SU-DHL-6 (cell line): ENCODE results near the gene RSPH9.

Source experiments
- H2AFZ ChIP-seq: fragments of 200-600 bp; sonication (generic); 2 replicates; pipeline ENCODE4 v1.6.1; 2014; ENCODE audit warnings: low read depth, mild to moderate bottlenecking, moderate library complexity, mixed read lengths, antibody characterized with exemption, low read length; ENCODE audit not compliant: severe bottlenecking
- H3F3A ChIP-seq: fragments of 200-600 bp; shearing (Covaris generic); 2 replicates; pipeline ENCODE4 v1.6.0; 2016; ENCODE audit warnings: antibody characterized with exemption, mild to moderate bottlenecking; ENCODE audit not compliant: insufficient read depth
- H3K27ac ChIP-seq: fragments of 200-600 bp; sonication (generic); 2 replicates; pipeline ENCODE4 v1.5.1; 2016; ENCODE audit warnings: low read depth, mild to moderate bottlenecking, low read length, moderate library complexity, mixed read lengths
- H3K27me3 ChIP-seq: fragments of 200-600 bp; sonication (generic), shearing (Covaris generic); 2 replicates; pipeline ENCODE4 v1.6.0; 2014; ENCODE audit warnings: mild to moderate bottlenecking, low read length
- H3K36me3 ChIP-seq: fragments of 200-600 bp; sonication (generic); 2 replicates; pipeline ENCODE4 v1.6.1; 2014; ENCODE audit warnings: mild to moderate bottlenecking, low read length, mixed read lengths
- H3K4me2 ChIP-seq: fragments of 300-600, 200-600 bp; shearing (Covaris generic), sonication (generic); 2 replicates; pipeline ENCODE4 v1.6.0; 2014; ENCODE audit warnings: low read length, low read depth, mild to moderate bottlenecking; ENCODE audit not compliant: poor library complexity, severe bottlenecking
- H3K4me3 ChIP-seq: fragments of 200-600 bp; sonication (generic); 2 replicates; pipeline ENCODE4 v1.5.1; 2014; ENCODE audit warnings: antibody characterized with exemption, low read length, mild to moderate bottlenecking, mixed read lengths; ENCODE audit not compliant: insufficient read depth, poor library complexity, severe bottlenecking
- H3K79me2 ChIP-seq: fragments of 200-600 bp; sonication (generic); 2 replicates; pipeline ENCODE4 v1.6.1; 2014; ENCODE audit warnings: mild to moderate bottlenecking, low read length, moderate library complexity; ENCODE audit not compliant: insufficient read depth
- H3K9ac ChIP-seq: fragments of 200-600 bp; sonication (generic); 2 replicates; pipeline ENCODE4 v1.7.0; 2014; ENCODE audit warnings: mild to moderate bottlenecking, low read length
- H3K9me2 ChIP-seq: fragments of 200-600 bp; sonication (generic); replicated peaks from 2 replicates; pipeline ENCODE4 v1.6.1; 2014; ENCODE audit warnings: low read length; ENCODE audit not compliant: insufficient read depth
- H3K9me3 ChIP-seq: fragments of 200-600 bp; sonication (generic); 2 replicates; pipeline ENCODE4 v1.6.1; 2014; ENCODE audit warnings: low read length, mixed read lengths; ENCODE audit not compliant: insufficient read depth
- H4K20me1 ChIP-seq: fragments of 200-600 bp; sonication (generic); 2 replicates; pipeline ENCODE4 v1.6.1; 2014; ENCODE audit warnings: low read depth, mild to moderate bottlenecking, antibody characterized with exemption, low read length, moderate library complexity, mixed read lengths
- CTCF ChIP-seq: fragments of 200-600 bp; sonication (generic); IDR thresholded peaks from one replicate; pipeline ENCODE4 v1.5.1; 2017; ENCODE audit warnings: antibody characterized with exemption, mild to moderate bottlenecking, low read length, moderate library complexity; ENCODE audit not compliant: insufficient read depth, poor library complexity, severe bottlenecking
- EZH2phosphoT487 ChIP-seq: fragments of 200-600 bp; sonication (generic), shearing (Covaris generic); conservative IDR thresholded peaks from 2 replicates; pipeline ENCODE4 v1.6.1; 2018; ENCODE audit warnings: mild to moderate bottlenecking, antibody characterized with exemption, low read length, moderate library complexity, mixed read lengths

Gene RSPH9

DNA sequence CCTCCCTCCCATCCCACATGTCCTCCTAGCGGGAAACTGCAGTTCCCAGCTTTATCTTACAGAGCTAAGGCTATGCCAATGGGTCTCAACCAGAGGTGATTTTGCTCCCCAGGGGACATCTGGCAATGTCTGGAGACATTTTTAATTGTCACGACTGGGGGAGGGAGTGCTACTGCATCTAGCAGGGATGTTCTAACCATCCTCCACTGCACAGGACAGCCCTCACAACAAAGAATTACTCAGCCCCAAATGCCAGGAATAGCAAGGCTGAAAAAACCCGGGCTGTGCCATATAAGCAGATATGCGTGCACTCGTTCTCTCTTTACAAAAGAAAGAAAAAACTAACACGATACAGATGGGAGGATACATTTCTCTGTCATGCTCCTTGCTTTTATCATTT is 34.2 kb downstream of the RSPH9 start:
- H3K79me2 ChIP-seq: peaks cover 41% of the 10 kb centered on the region
- peaks cover 14% of the 10 kb centered on the region; the same call in 1 of the 2 replicates for H3K36me3 ChIP-seq
- no peak overlapping the region for H3K27ac ChIP-seq
- H2AFZ ChIP-seq: no peak overlapping the region
- H3F3A ChIP-seq: peaks cover 6% of the 10 kb centered on the region
- no peak overlapping the region for H3K9ac ChIP-seq
- H3K9me3 ChIP-seq: no peaks in the 10 kb centered on the region
- peaks cover 16% of the 10 kb centered on the region for H4K20me1 ChIP-seq
- H3K9me2 ChIP-seq: no peaks in the 10 kb centered on the region
- no peak overlapping the region for H3K4me3 ChIP-seq
- H3K27me3 ChIP-seq: no peaks in the 10 kb centered on the region
- no peak overlapping the region for H3K4me2 ChIP-seq
- TF ChIP-seq EZH2phosphoT487 (no peak), CTCF (no peak)

DNA sequence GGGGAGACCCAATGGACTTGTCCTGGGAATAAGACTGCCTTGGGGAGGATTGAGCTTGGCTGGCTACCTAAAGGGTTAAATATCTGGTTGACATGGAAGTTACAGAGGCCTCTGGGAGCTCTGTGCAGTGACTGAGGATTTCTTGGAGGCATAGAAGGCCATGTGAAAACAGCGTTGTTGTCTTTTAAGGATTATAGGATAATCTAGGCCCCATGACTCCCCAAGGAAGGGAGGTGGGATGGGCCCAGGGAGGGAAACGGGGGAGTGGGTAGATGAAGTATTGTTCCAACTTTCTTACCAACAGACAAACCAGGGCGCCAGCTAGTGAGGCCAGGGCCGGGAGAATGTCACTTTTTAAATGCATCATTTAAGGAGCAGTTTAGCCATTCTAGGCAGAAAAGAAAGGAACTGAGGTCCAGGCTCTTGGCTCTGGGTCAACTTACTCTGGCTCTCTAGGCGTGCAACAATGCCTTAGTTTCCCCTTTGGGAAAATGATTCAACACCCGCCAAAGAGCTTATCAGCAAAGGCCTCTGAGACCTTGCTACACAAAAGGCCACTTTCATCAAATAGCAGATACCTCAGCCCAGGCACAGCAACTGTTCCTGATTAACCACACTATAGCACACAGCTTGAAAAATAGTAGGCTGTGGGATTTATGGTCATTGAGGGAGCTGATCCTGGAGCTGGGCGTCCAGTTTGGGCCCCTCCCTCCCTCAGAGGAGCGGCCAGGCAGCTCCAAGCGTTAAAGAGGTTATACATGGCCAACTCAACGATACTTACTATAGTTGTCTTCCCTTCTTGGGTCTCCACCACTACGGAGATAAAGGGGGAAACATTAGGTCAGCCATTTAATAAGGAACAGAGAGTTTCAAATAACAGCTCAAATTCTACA is 35.7 kb downstream of the RSPH9 start:
- H4K20me1 ChIP-seq: peaks cover 16% of the 10 kb centered on the region
- no peak overlapping the region for H3K4me2 ChIP-seq
- H3K9me3 ChIP-seq: no peaks in the 10 kb centered on the region
- H3K36me3 ChIP-seq: peaks cover 14% of the 10 kb centered on the region; the same call in 1 of the 2 replicates
- no peak overlapping the region for H3K9ac ChIP-seq
- no peaks in the 10 kb centered on the region for H3K27me3 ChIP-seq
- no peak overlapping the region for H3K27ac ChIP-seq
- H3K79me2 ChIP-seq: peaks cover 56% of the 10 kb centered on the region
- TF ChIP-seq EZH2phosphoT487: no peak
- no peak for TF ChIP-seq CTCF
- no peaks in the 10 kb centered on the region for H3K9me2 ChIP-seq
- H3K4me3 ChIP-seq: no peak overlapping the region
- H2AFZ ChIP-seq: no peak overlapping the region
- H3F3A ChIP-seq: peaks cover 20% of the 10 kb centered on the region

GRCh38 chr6:43681303-43681702 is 36.5 kb downstream of the RSPH9 start:
- H3K9me3 ChIP-seq: no peaks in the 10 kb centered on the region
- H3K9me2 ChIP-seq: no peaks in the 10 kb centered on the region
- H3K27ac ChIP-seq: no peak overlapping the region
- no peak overlapping the region for H3K4me2 ChIP-seq
- no peaks in the 10 kb centered on the region for H3K27me3 ChIP-seq
- H4K20me1 ChIP-seq: peaks cover 22% of the 10 kb centered on the region
- H2AFZ ChIP-seq: no peak overlapping the region
- no peak overlapping the region for H3K9ac ChIP-seq
- peaks cover 28% of the 10 kb centered on the region for H3F3A ChIP-seq
- no peak overlapping the region for H3K4me3 ChIP-seq
- peaks cover 64% of the 10 kb centered on the region for H3K79me2 ChIP-seq
- peaks cover 14% of the 10 kb centered on the region; the same call in 1 of the 2 replicates for H3K36me3 ChIP-seq
- TF ChIP-seq CTCF (no peak), EZH2phosphoT487 (no peak)
